PC-3 (cell line): ENCODE data around the gene WT1. TPM values are rescaled to one million over a fixed set of nuclear protein-coding genes. Genes with fewer than 3 reads are reported as not detected.

Source experiments
- ATAC-seq: fragments of 200-7000 bp; cut with Tn5 transposase; 2 replicates; pipeline ENCODE4 v1.9.1; 2020; ENCODE audit warnings: mild to moderate bottlenecking, moderate library complexity
- BruUV-seq: library from RNA; stranded (reverse); fragments of 400-500 nt; replicated peaks from 2 replicates; lab custom pipeline; 2021; lab: Mats Ljungman, UMichigan
- CTCF ChIA-PET: fragments of 300-600 bp; sonication (Branson Sonifier 250); formaldehyde crosslinking; loops from one replicate; lab custom pipeline; 2022; ENCODE audit warnings: antibody characterized with exemption; lab: Charles Lee
- POLR2A ChIA-PET: fragments of 300-600 bp; sonication (Branson Sonifier 250); formaldehyde crosslinking; loops from one replicate; lab custom pipeline; 2022; ENCODE audit warnings: antibody characterized with exemption; ENCODE audit not compliant: unreplicated experiment; lab: Charles Lee
- DNase-seq: peaks from one replicate; pipeline ENCODE4 v3.0.0-alpha.2; 2015
- H2AFZ ChIP-seq: fragments of 300-600 bp; sonication (generic); 2 replicates; pipeline ENCODE4 v1.6.0; 2016; ENCODE audit warnings: antibody characterized with exemption, low read length
- H3F3A ChIP-seq: fragments of 300-600 bp; sonication (generic); one replicate; pipeline ENCODE4 v1.6.0; 2017; ENCODE audit warnings: antibody characterized with exemption, low read length, control low read depth, mild to moderate bottlenecking; ENCODE audit not compliant: unreplicated experiment
- H3K27ac ChIP-seq: fragments of 300-600 bp; sonication (generic); 2 replicates; pipeline ENCODE4 v1.5.1; 2016; ENCODE audit warnings: mild to moderate bottlenecking, low read length
- H3K27me3 ChIP-seq: fragments of 300-600 bp; sonication (generic); 2 replicates; pipeline ENCODE4 v1.6.1; 2016; ENCODE audit warnings: low read length, mixed read lengths
- H3K36me3 ChIP-seq: fragments of 300-600 bp; sonication (generic); 2 replicates; pipeline ENCODE4 v1.6.1; 2016; ENCODE audit warnings: low read depth, mixed run types, low read length, mixed read lengths
- H3K4me1 ChIP-seq: fragments of 300-600 bp; sonication (generic); 2 replicates; pipeline ENCODE4 v1.5.1; 2016; ENCODE audit warnings: low read length; ENCODE audit not compliant: insufficient read depth
- H3K4me2 ChIP-seq: fragments of 300-600 bp; sonication (generic); 2 replicates; pipeline ENCODE4 v1.6.0; 2016; ENCODE audit warnings: low read length
- H3K4me3 ChIP-seq: fragments of 300-600 bp; sonication (generic); 2 replicates; pipeline ENCODE4 v1.5.1; 2016; ENCODE audit warnings: mild to moderate bottlenecking, low read length, mixed read lengths
- H3K79me2 ChIP-seq: fragments of 300-600 bp; sonication (generic); 2 replicates; pipeline ENCODE4 v1.6.1; 2017; ENCODE audit warnings: low read length, mixed read lengths
- H3K9ac ChIP-seq: fragments of 300-600 bp; sonication (generic); 2 replicates; pipeline ENCODE4 v1.6.0; 2016; ENCODE audit warnings: mild to moderate bottlenecking, low read length
- H3K9me2 ChIP-seq: fragments of 300-600 bp; sonication (generic); replicated peaks from 2 replicates; pipeline ENCODE4 v1.6.1; 2016; ENCODE audit warnings: mixed run types, low read length, mixed read lengths
- H3K9me3 ChIP-seq: fragments of 300-600 bp; sonication (generic); 2 replicates; pipeline ENCODE4 v1.6.1; 2016; ENCODE audit warnings: low read length, mixed read lengths
- H4K20me1 ChIP-seq: fragments of 300-600 bp; sonication (generic); 2 replicates; pipeline ENCODE4 v1.6.1; 2016; ENCODE audit warnings: low read length, mixed read lengths
- EZH2 ChIP-seq: fragments of 300-600 bp; sonication (generic); IDR thresholded peaks from one replicate; pipeline ENCODE4 v1.6.1; 2017; ENCODE audit warnings: antibody characterized with exemption, mild to moderate bottlenecking, low read length; ENCODE audit not compliant: unreplicated experiment
- EZH2phosphoT487 ChIP-seq: fragments of 300-600 bp; sonication (generic); IDR thresholded peaks from 2 replicates; pipeline ENCODE4 v1.6.1; 2018; ENCODE audit warnings: mild to moderate bottlenecking, antibody characterized with exemption, low read length, borderline replicate concordance
- intact Hi-C: fragments of 100-400 bp; cut with micrococcal nuclease; formaldehyde crosslinking; loops from 2 replicates; pipeline ENCODE4 v1.9.0; 2023
- total RNA-seq: library from RNA; depleted of rRNA; stranded (reverse); fragments of >200 nt; gene quantifications from 2 replicates; pipeline ENCODE4 v1.2.3, GENCODE V29; 2014
- TF ChIP-seq, protein P1 (sequence below): fragments of 300-600 bp; sonication (generic); conservative IDR thresholded peaks from 2 replicates; pipeline ENCODE4 v1.5.1; 2017; ENCODE audit warnings: antibody characterized with exemption, low read depth, mild to moderate bottlenecking, low read length

Gene WT1
- total RNA-seq, 1 experiment from 2014 or later = 9.1 TPM

- Histone ChIP-seq H3K36me3 (no peaks in the 10 kb centered on the region), H3K4me3 (no peak overlapping the region), H3K9ac (no peak overlapping the region), H3K4me1 (peaks cover 12% of the 10 kb centered on the region; the same call in 1 of the 2 replicates), H3K27ac (no peak overlapping the region), H3K9me2 (no peaks in the 10 kb centered on the region), H2AFZ (no peak overlapping the region), H3K79me2 (peaks cover 30% of the 10 kb centered on the region), H4K20me1 (no peaks in the 10 kb centered on the region), H3K4me2 (no peak overlapping the region), H3K27me3 (no peaks in the 10 kb centered on the region), H3F3A (no peaks in the 10 kb centered on the region), H3K9me3 (no peaks in the 10 kb centered on the region)
- TF ChIP-seq EZH2 = no peak
- TF ChIP-seq, protein P1, sequence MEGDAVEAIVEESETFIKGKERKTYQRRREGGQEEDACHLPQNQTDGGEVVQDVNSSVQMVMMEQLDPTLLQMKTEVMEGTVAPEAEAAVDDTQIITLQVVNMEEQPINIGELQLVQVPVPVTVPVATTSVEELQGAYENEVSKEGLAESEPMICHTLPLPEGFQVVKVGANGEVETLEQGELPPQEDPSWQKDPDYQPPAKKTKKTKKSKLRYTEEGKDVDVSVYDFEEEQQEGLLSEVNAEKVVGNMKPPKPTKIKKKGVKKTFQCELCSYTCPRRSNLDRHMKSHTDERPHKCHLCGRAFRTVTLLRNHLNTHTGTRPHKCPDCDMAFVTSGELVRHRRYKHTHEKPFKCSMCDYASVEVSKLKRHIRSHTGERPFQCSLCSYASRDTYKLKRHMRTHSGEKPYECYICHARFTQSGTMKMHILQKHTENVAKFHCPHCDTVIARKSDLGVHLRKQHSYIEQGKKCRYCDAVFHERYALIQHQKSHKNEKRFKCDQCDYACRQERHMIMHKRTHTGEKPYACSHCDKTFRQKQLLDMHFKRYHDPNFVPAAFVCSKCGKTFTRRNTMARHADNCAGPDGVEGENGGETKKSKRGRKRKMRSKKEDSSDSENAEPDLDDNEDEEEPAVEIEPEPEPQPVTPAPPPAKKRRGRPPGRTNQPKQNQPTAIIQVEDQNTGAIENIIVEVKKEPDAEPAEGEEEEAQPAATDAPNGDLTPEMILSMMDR = no peak
- TF ChIP-seq EZH2phosphoT487 = no peak
- DNase-seq (no peak), ATAC-seq (no peak)
- no TSS peak for BruUV-seq
- CTCF ChIA-PET = no interaction called here
- intact Hi-C loops = no loop called here
- POLR2A ChIA-PET = no interaction called here
Measured at GRCh38 chr11:32432565-32432964, 2.8 kb downstream of the WT1 start.

DNA sequence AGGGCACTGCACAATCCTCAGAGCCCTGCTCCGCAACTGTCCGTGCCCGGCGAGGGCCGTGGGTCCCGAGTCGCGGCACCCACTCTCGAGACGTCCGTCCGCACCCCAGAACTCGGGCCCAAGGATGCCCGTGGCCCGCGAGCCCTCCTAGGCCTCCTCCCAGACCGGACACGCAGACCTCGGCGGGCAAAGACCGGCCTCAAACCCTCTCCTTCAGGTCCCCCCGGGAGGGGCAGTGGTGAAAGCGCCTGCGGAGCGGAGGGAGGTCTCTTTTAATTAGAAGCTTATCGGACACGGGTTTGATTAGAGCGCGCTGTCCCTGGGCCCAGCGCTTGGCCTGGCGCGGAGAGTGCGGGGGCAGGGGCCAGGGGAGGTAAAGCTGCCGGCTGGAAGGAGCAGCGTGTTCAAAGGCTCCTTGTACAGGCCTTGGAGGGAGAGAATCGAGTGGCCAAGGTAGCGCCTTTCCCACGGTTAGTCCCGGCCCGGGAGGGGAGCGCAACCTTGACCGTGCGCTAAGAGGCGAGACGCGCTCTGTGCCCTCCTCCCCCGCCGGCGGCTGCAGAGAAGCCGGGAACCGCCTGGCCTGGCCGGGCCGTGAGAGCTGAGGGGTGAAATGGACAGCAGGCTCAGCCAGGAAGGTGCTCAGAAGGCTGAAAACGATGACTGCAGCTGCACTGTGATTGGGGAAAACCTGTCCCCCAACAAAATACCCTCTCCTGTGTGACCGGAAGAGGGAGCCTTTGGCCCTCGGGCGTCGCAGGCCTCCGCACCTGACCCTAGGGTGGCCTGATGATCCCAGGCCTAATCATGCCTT lies 4.6 kb downstream of the WT1 start:
- H3K4me1 ChIP-seq = peaks cover 8% of the 10 kb centered on the region; the same call in 1 of the 2 replicates
- no peaks in the 10 kb centered on the region for H3K9me3 ChIP-seq
- H3K9ac ChIP-seq = no peak overlapping the region
- ChIA-PET CTCF (no interaction called here), POLR2A (no interaction called here)
- no peaks in the 10 kb centered on the region for H3K9me2 ChIP-seq
- DNase-seq (no peak), ATAC-seq (no peak)
- H3K36me3 ChIP-seq = no peaks in the 10 kb centered on the region
- BruUV-seq = no TSS peak
- intact Hi-C loops = no loop called here
- TF ChIP-seq EZH2 (no peak), EZH2phosphoT487 (no peak)
- TF ChIP-seq, protein P1 = no peak
- H4K20me1 ChIP-seq = no peaks in the 10 kb centered on the region
- no peak overlapping the region for H3K27ac ChIP-seq
- peaks cover 30% of the 10 kb centered on the region for H3K79me2 ChIP-seq
- no peak overlapping the region for H3K4me2 ChIP-seq
- H3K4me3 ChIP-seq = no peak overlapping the region
- no peaks in the 10 kb centered on the region for H3K27me3 ChIP-seq
- no peaks in the 10 kb centered on the region for H3F3A ChIP-seq
- H2AFZ ChIP-seq = no peak overlapping the region

GRCh38 chr11:32429477-32429876 lies 5.9 kb downstream of the WT1 start:
- H3K27ac ChIP-seq = no peak overlapping the region
- no peaks in the 10 kb centered on the region for H3K9me3 ChIP-seq
- peaks cover 28% of the 10 kb centered on the region for H3K79me2 ChIP-seq
- ChIA-PET POLR2A (no interaction called here), CTCF (no interaction called here)
- TF ChIP-seq EZH2 (no peak), EZH2phosphoT487 (no peak)
- TF ChIP-seq, protein P1 = no peak
- no peak overlapping the region for H2AFZ ChIP-seq
- H3K4me1 ChIP-seq = peaks cover 5% of the 10 kb centered on the region; the same call in 1 of the 2 replicates
- H3K4me3 ChIP-seq = no peak overlapping the region
- intact Hi-C loops = no loop called here
- no TSS peak for BruUV-seq
- H3K9ac ChIP-seq = no peak overlapping the region
- H3K9me2 ChIP-seq = no peaks in the 10 kb centered on the region
- no peak for DNase-seq
- no peak overlapping the region for H3K4me2 ChIP-seq
- H3F3A ChIP-seq = no peaks in the 10 kb centered on the region
- no peaks in the 10 kb centered on the region for H4K20me1 ChIP-seq
- H3K27me3 ChIP-seq = no peaks in the 10 kb centered on the region
- no peak for ATAC-seq
- no peaks in the 10 kb centered on the region for H3K36me3 ChIP-seq
